SU-DHL-6 (cell line): Measurements from ENCODE around the gene MCOLN1.

Experiments
- H2AFZ ChIP-seq: fragments of 200-600 bp; sonication (generic); 2 replicates; pipeline ENCODE4 v1.6.1; 2014; ENCODE audit warnings: low read depth, mild to moderate bottlenecking, moderate library complexity, mixed read lengths, antibody characterized with exemption, low read length; ENCODE audit not compliant: severe bottlenecking
- H3F3A ChIP-seq: fragments of 200-600 bp; shearing (Covaris generic); 2 replicates; pipeline ENCODE4 v1.6.0; 2016; ENCODE audit warnings: antibody characterized with exemption, mild to moderate bottlenecking; ENCODE audit not compliant: insufficient read depth
- H3K27ac ChIP-seq: fragments of 200-600 bp; sonication (generic); 2 replicates; pipeline ENCODE4 v1.5.1; 2016; ENCODE audit warnings: low read depth, mild to moderate bottlenecking, low read length, moderate library complexity, mixed read lengths
- H3K27me3 ChIP-seq: fragments of 200-600 bp; sonication (generic), shearing (Covaris generic); 2 replicates; pipeline ENCODE4 v1.6.0; 2014; ENCODE audit warnings: mild to moderate bottlenecking, low read length
- H3K36me3 ChIP-seq: fragments of 200-600 bp; sonication (generic); 2 replicates; pipeline ENCODE4 v1.6.1; 2014; ENCODE audit warnings: mild to moderate bottlenecking, low read length, mixed read lengths
- H3K4me2 ChIP-seq: fragments of 300-600, 200-600 bp; shearing (Covaris generic), sonication (generic); 2 replicates; pipeline ENCODE4 v1.6.0; 2014; ENCODE audit warnings: low read length, low read depth, mild to moderate bottlenecking; ENCODE audit not compliant: poor library complexity, severe bottlenecking
- H3K4me3 ChIP-seq: fragments of 200-600 bp; sonication (generic); 2 replicates; pipeline ENCODE4 v1.5.1; 2014; ENCODE audit warnings: antibody characterized with exemption, low read length, mild to moderate bottlenecking, mixed read lengths; ENCODE audit not compliant: insufficient read depth, poor library complexity, severe bottlenecking
- H3K79me2 ChIP-seq: fragments of 200-600 bp; sonication (generic); 2 replicates; pipeline ENCODE4 v1.6.1; 2014; ENCODE audit warnings: mild to moderate bottlenecking, low read length, moderate library complexity; ENCODE audit not compliant: insufficient read depth
- H3K9ac ChIP-seq: fragments of 200-600 bp; sonication (generic); 2 replicates; pipeline ENCODE4 v1.7.0; 2014; ENCODE audit warnings: mild to moderate bottlenecking, low read length
- H3K9me2 ChIP-seq: fragments of 200-600 bp; sonication (generic); replicated peaks from 2 replicates; pipeline ENCODE4 v1.6.1; 2014; ENCODE audit warnings: low read length; ENCODE audit not compliant: insufficient read depth
- H3K9me3 ChIP-seq: fragments of 200-600 bp; sonication (generic); 2 replicates; pipeline ENCODE4 v1.6.1; 2014; ENCODE audit warnings: low read length, mixed read lengths; ENCODE audit not compliant: insufficient read depth
- H4K20me1 ChIP-seq: fragments of 200-600 bp; sonication (generic); 2 replicates; pipeline ENCODE4 v1.6.1; 2014; ENCODE audit warnings: low read depth, mild to moderate bottlenecking, antibody characterized with exemption, low read length, moderate library complexity, mixed read lengths
- CTCF ChIP-seq: fragments of 200-600 bp; sonication (generic); IDR thresholded peaks from one replicate; pipeline ENCODE4 v1.5.1; 2017; ENCODE audit warnings: antibody characterized with exemption, mild to moderate bottlenecking, low read length, moderate library complexity; ENCODE audit not compliant: insufficient read depth, poor library complexity, severe bottlenecking
- EZH2phosphoT487 ChIP-seq: fragments of 200-600 bp; sonication (generic), shearing (Covaris generic); conservative IDR thresholded peaks from 2 replicates; pipeline ENCODE4 v1.6.1; 2018; ENCODE audit warnings: mild to moderate bottlenecking, antibody characterized with exemption, low read length, moderate library complexity, mixed read lengths

MCOLN1 gene

DNA sequence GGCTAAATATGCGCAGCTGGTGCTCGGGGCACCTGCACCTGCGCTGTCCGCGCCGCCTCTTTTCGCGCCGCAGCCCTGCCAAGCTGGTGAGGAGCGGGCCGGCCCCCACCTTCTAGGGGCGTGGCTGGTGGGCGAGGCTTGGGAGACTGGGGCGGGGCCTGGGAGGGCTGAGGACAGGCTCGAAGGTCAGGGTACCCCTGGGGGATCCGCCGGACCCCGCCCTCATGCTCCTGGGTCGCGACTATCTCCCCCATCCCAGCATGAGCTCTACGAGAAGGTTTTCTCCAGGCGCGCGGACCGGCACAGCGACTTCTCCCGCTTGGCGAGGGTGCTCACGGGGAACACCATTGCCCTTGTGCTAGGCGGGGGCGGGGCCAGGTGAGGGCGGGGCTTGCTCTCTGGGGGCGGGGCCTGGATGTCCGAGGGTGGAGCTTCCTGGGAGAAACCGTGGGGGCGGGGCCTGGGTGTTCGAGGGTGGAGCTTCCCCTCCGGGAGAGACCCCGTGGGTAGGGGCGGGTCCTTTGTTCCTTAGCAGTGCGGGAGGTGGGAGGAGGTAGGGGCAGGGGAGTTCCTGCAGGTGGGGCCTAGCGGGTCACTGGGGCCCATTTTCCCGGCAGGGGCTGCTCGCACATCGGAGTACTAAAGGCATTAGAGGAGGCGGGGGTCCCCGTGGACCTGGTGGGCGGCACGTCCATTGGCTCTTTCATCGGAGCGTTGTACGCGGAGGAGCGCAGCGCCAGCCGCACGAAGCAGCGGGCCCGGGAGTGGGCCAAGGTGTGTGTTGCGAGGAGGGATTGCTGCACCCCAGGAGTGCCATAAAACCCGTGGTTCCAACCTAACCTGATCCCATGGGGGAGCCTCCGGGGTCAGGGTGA lies 32.8 kb downstream of the MCOLN1 start:
- Histone ChIP-seq H3K79me2 (no peaks in the 10 kb centered on the region), H3K36me3 (0 out of 2 replicates have a peak, but pooled peaks cover 2% of the 10 kb centered on the region), H3K9ac (no peak overlapping the region), H3K4me2 (no peak overlapping the region), H3F3A (no peaks in the 10 kb centered on the region), H3K4me3 (no peak overlapping the region), H3K27me3 (no peaks in the 10 kb centered on the region), H3K9me2 (no peaks in the 10 kb centered on the region), H3K27ac (no peak overlapping the region), H2AFZ (no peak overlapping the region), H4K20me1 (no peaks in the 10 kb centered on the region), H3K9me3 (no peaks in the 10 kb centered on the region)
- TF ChIP-seq CTCF (no peak), EZH2phosphoT487 (no peak)

DNA sequence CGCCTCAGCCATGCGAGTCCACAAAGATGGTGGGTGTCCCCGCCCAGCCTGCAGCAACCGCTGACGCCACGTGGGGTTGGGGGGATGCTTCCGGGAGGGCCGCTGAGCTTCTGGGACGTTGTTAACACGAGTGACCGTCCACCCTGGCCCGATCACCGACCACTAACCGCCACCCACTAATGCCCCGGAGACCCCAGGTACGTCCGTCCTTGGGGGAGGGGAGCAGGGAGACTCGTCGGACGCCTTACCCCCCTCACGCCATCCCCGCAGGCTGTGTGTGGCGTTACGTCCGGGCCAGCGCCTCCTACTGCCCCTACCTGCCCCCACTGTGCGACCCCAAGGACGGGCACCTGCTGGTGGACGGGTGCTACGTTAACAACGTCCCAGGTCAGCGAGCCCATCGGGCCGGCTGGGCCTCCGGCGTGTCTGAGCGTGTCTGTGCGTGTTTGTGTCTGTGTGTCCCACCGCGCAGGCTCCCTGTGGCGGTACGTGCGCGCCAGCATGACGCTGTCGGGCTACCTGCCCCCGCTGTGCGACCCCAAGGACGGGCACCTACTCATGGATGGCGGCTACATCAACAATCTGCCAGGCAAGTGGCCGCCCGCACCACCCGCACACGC lies 34.4 kb downstream of the MCOLN1 start:
- Histone ChIP-seq H3K9ac (no peak overlapping the region), H3K9me3 (no peaks in the 10 kb centered on the region), H3K36me3 (0 out of 2 replicates have a peak, but pooled peaks cover 2% of the 10 kb centered on the region), H3K27me3 (no peaks in the 10 kb centered on the region), H4K20me1 (no peaks in the 10 kb centered on the region), H3K4me2 (no peak overlapping the region), H3K27ac (no peak overlapping the region), H3K79me2 (no peaks in the 10 kb centered on the region), H3K9me2 (no peaks in the 10 kb centered on the region), H2AFZ (no peak overlapping the region), H3K4me3 (no peak overlapping the region), H3F3A (no peaks in the 10 kb centered on the region)
- TF ChIP-seq CTCF (no peak), EZH2phosphoT487 (no peak)

- H3F3A ChIP-seq: no peaks in the 10 kb centered on the region
- H3K36me3 ChIP-seq: 0 out of 2 replicates have a peak, but pooled peaks cover 2% of the 10 kb centered on the region
- no peaks in the 10 kb centered on the region for H3K79me2 ChIP-seq
- no peak overlapping the region for H3K4me2 ChIP-seq
- no peak overlapping the region for H2AFZ ChIP-seq
- no peak overlapping the region for H3K27ac ChIP-seq
- no peak for TF ChIP-seq EZH2phosphoT487
- no peak for TF ChIP-seq CTCF
- H4K20me1 ChIP-seq: no peaks in the 10 kb centered on the region
- H3K9ac ChIP-seq: no peak overlapping the region
- H3K27me3 ChIP-seq: no peaks in the 10 kb centered on the region
- H3K9me3 ChIP-seq: no peaks in the 10 kb centered on the region
- no peaks in the 10 kb centered on the region for H3K9me2 ChIP-seq
- no peak overlapping the region for H3K4me3 ChIP-seq
These were observed 36.2 kb downstream of the MCOLN1 start for GRCh38 chr19:7558667-7559066.
